Ramos (cell line): ENCODE data around the gene MUC5AC.
"Not testable (repeated sequence)": the region's sequence is repeated elsewhere in the genome, so short reads cannot be mapped to it uniquely, and the experiment has no call there.

Source experiments
- in situ Hi-C: fragments of 300-500 bp; cut with MboI; formaldehyde crosslinking; loops from one replicate; pipeline ENCODE4 v1.14.3; 2022; ENCODE audit warnings: low sequenced_read_pairs; ENCODE audit not compliant: unreplicated experiment

The MUC5AC gene

GRCh38 chr11:1245717-1246116 is 88.0 kb downstream of the MUC5AC start:
- in situ Hi-C loops: not testable (repeated sequence)

- in situ Hi-C loops: not testable (repeated sequence)
Measured at GRCh38 chr11:1246301-1246700, 88.5 kb downstream of the MUC5AC start.

GRCh38 chr11:1247026-1247425 is 89.3 kb downstream of the MUC5AC start:
- in situ Hi-C loops: not testable (repeated sequence)

GRCh38 chr11:1248951-1249350 is 91.2 kb downstream of the MUC5AC start:
- in situ Hi-C loops: not testable (repeated sequence)

- in situ Hi-C loops: not testable (repeated sequence)
Measured at GRCh38 chr11:1250411-1250810, 92.7 kb downstream of the MUC5AC start.
